K562 (cell line): Measurements from ENCODE around the gene TFAP2D. TPM values are rescaled to one million over a fixed set of nuclear protein-coding genes. Genes with fewer than 3 reads are reported as not detected.
A peak's percentile ranks its signal among the peaks of the same experiment; 100 is the strongest.

Source experiments
- ATAC-seq: fragments of 200-7000 bp; cut with Tn5 transposase; 3 replicates; pipeline ENCODE4 v1.9.1; 2020; ENCODE audit warnings: moderate library complexity
- BruUV-seq: library from RNA; stranded (reverse); fragments of 400-500 nt; replicated peaks from 2 replicates; lab custom pipeline; 2021; lab: Mats Ljungman, UMichigan
- CTCF ChIA-PET: fragments of 300-600 bp; formaldehyde crosslinking; extraction: SDS; loops from one replicate; lab custom pipeline; 2021; ENCODE audit warnings: low intra/inter-chr PET ratio; lab: Yijun Ruan, JAX
- POLR2A ChIA-PET: fragments of 300-600, 350-650 bp; sonication (Branson Sonifier 250); formaldehyde crosslinking; extraction: SDS; loops from one replicate; lab custom pipeline; 2021; ENCODE audit warnings: antibody characterized with exemption, inconsistent platforms; lab: Yijun Ruan, JAX
- DNase-seq, 4 experiments: peaks; one replicate each; pipeline versions ENCODE4 v3.0.0 to v3.0.0-alpha.2; 2011 to 2018; ENCODE audit warnings: low spot score in 3 of 4, mixed read lengths in 3 of 4; ENCODE audit errors: extremely low read depth in 1 of 4
- FAIRE-seq: peaks from 2 replicates; lab custom pipeline; 2011; peaks lifted over from hg19 to GRCh38; lab: Jason Lieb, UNC
- H2AFZ ChIP-seq: 2 replicates; pipeline ENCODE4 v1.6.0; 2011; ENCODE audit warnings: low read depth, low read length, control low read depth, inconsistent platforms
- H3K27ac ChIP-seq: fragments of 200-600 bp; 3 replicates; pipeline ENCODE4 v1.8.0; 2011; ENCODE audit warnings: low read depth, mild to moderate bottlenecking, control low read depth, inconsistent platforms, low read length, moderate library complexity, mixed read lengths; ENCODE audit errors: extremely low read depth
- H3K27me3 ChIP-seq, 2 experiments: fragments of 300-600 bp in 1 of 2; 2 replicates in 1 of 2; 3 replicates in 1 of 2; pipeline versions ENCODE4 v1.6.0 to v1.8.0; 2011; ENCODE audit warnings: inconsistent platforms in 2 of 2, low read length in 2 of 2, mild to moderate bottlenecking in 1 of 2, mixed read lengths in 1 of 2, moderate library complexity in 1 of 2; ENCODE audit not compliant: control insufficient read depth in 2 of 2, insufficient read depth in 2 of 2
- H3K36me3 ChIP-seq: fragments of 300-600 bp; 3 replicates; pipeline ENCODE4 v1.8.0; 2011; ENCODE audit warnings: mild to moderate bottlenecking, low read length, inconsistent platforms; ENCODE audit not compliant: control insufficient read depth, insufficient read depth
- H3K4me1 ChIP-seq, 2 experiments: fragments of 200-600 bp in 1 of 2; replicated peaks in 1 of 2; 2 replicates in 1 of 2; 3 replicates in 1 of 2; pipeline versions ENCODE4 v1.5.1 to v1.8.0; 2011; ENCODE audit warnings: inconsistent platforms in 2 of 2, low read length in 2 of 2, mild to moderate bottlenecking in 1 of 2, mixed read lengths in 1 of 2, moderate library complexity in 1 of 2; ENCODE audit not compliant: control insufficient read depth in 2 of 2, insufficient read depth in 2 of 2
- H3K4me2 ChIP-seq: 2 replicates; pipeline ENCODE4 v1.6.1; 2011; ENCODE audit warnings: low read length, control low read depth, inconsistent platforms, mixed read lengths; ENCODE audit not compliant: insufficient read depth
- H3K4me3 ChIP-seq: fragments of 200-600 bp; sonication (generic), shearing (Covaris generic); 2 replicates; pipeline ENCODE4 v1.5.1; 2016; ENCODE audit warnings: control low read depth, inconsistent platforms
- H3K79me2 ChIP-seq: fragments of 200-600 bp; 3 replicates; pipeline ENCODE4 v1.8.0; 2011; ENCODE audit warnings: low read length, inconsistent platforms; ENCODE audit not compliant: control insufficient read depth, insufficient read depth
- H3K9ac ChIP-seq, 2 experiments: 2 replicates each; pipeline versions ENCODE4 v1.6.0 to v1.6.1; 2011; ENCODE audit warnings: low read depth in 2 of 2, low read length in 2 of 2, control low read depth in 1 of 2, inconsistent platforms in 1 of 2, mild to moderate bottlenecking in 1 of 2, mixed read lengths in 1 of 2; ENCODE audit not compliant: insufficient read depth in 1 of 2
- H3K9me1 ChIP-seq: one replicate; pipeline ENCODE4 v1.6.0; 2011; ENCODE audit warnings: inconsistent platforms, mild to moderate bottlenecking, low read length, moderate library complexity; ENCODE audit not compliant: control insufficient read depth, insufficient read depth
- H3K9me3 ChIP-seq: replicated peaks from 2 replicates; pipeline ENCODE4 v1.5.1; 2011; ENCODE audit warnings: low read depth, low read length, inconsistent platforms; ENCODE audit not compliant: control insufficient read depth, insufficient read depth
- H4K20me1 ChIP-seq: replicated peaks from 2 replicates; pipeline ENCODE4 v1.6.1; 2011; ENCODE audit warnings: low read length, inconsistent platforms, mixed read lengths; ENCODE audit not compliant: control insufficient read depth, insufficient read depth
- DACH1 ChIP-seq: fragments of 450-650 bp; IDR thresholded peaks from 2 replicates; pipeline ENCODE4 v1.6.1; 2018; ENCODE audit not compliant: partially characterized antibody
- EGR1 ChIP-seq: fragments of 450-650 bp; conservative IDR thresholded peaks from 2 replicates; pipeline ENCODE4 v1.6.1; 2017; ENCODE audit warnings: mild to moderate bottlenecking
- ERF ChIP-seq: fragments of 450-650 bp; formaldehyde crosslinking; IDR thresholded peaks from 2 replicates; pipeline ENCODE4 v1.4.0; 2020; ENCODE audit warnings: mild to moderate bottlenecking, mixed read lengths
- GATAD2A ChIP-seq: fragments of 450-650 bp; IDR thresholded peaks from 2 replicates; pipeline ENCODE4 v1.6.1; 2017
- HMGN3 ChIP-seq: IDR thresholded peaks from 2 replicates; pipeline ENCODE4 v1.6.1; 2011; ENCODE audit warnings: borderline replicate concordance, low read depth, mild to moderate bottlenecking, mixed read lengths, low read length; ENCODE audit not compliant: insufficient read length; ENCODE audit errors: extremely low read depth
- HNRNPH1 ChIP-seq: fragments of 200-400 bp; formaldehyde crosslinking; optimal IDR thresholded peaks from 2 replicates; pipeline ENCODE3; 2017; ENCODE audit warnings: low read depth, mild to moderate bottlenecking, low read length, moderate library complexity
- IRF2 ChIP-seq: sonication (generic); formaldehyde crosslinking; IDR thresholded peaks from 2 replicates; pipeline ENCODE4 v1.8.1; 2022; ENCODE audit warnings: mild to moderate bottlenecking, missing genetic modification reagents
- MAFF ChIP-seq: IDR thresholded peaks from 2 replicates; pipeline ENCODE4 v1.6.1; 2012; ENCODE audit warnings: low read length, improper control_type of control experiment
- PTRF ChIP-seq: fragments of 450-650 bp; IDR thresholded peaks from 2 replicates; pipeline ENCODE4 v1.6.1; 2016; ENCODE audit warnings: mild to moderate bottlenecking, missing genetic modification characterization, missing compliant biosample characterization
- RB1 ChIP-seq: fragments of 450-650 bp; IDR thresholded peaks from 2 replicates; pipeline ENCODE4 v1.6.1; 2017; ENCODE audit warnings: low read depth, mild to moderate bottlenecking
- SAFB ChIP-seq: fragments of 200-400 bp; formaldehyde crosslinking; IDR thresholded peaks from 2 replicates; pipeline ENCODE4 v1.6.1; 2017; ENCODE audit warnings: low read depth, low read length, borderline replicate concordance
- ZNF232 ChIP-seq: sonication (generic); formaldehyde crosslinking; IDR thresholded peaks from 2 replicates; pipeline ENCODE4 v1.8.0; 2022; ENCODE audit warnings: mild to moderate bottlenecking, missing genetic modification reagents
- ZNF24 ChIP-seq: fragments of 450-650 bp; IDR thresholded peaks from 2 replicates; pipeline ENCODE4 v1.6.1; 2016
- ZNF785 ChIP-seq: fragments of 250-450 bp; sonication (Bioruptor Pico); IDR thresholded peaks from 2 replicates; pipeline ENCODE4 v1.4.0; 2020; ENCODE audit warnings: mild to moderate bottlenecking
- WGBS: fragments of 100-300 bp; shearing (Covaris generic); methylation state at CpG from one replicate; pipeline ENCODE4 v1.1.6; 2016; ENCODE audit warnings: low coverage, mixed read lengths; ENCODE audit not compliant: insufficient coverage; ENCODE audit errors: missing lambda C conversion rate; 5-methylcytosine and 5-hydroxymethylcytosine counted together
- in situ Hi-C: fragments of 300-500 bp; cut with MboI; formaldehyde crosslinking; loops from 4 replicates; pipeline ENCODE4 v1.15.0; 2018; ENCODE audit warnings: inconsistent platforms, mixed read lengths
- intact Hi-C: fragments of 100-400 bp; cut with micrococcal nuclease; formaldehyde crosslinking; loops from 2 replicates; pipeline ENCODE4 v1.14.2; 2022
- polyA plus RNA-seq, 8 experiments: library from polyadenylated mRNA; depleted of rRNA in 4 of 8; stranded (reverse) in 5 of 8; unstranded in 3 of 8; fragments of >200 nt; fragmentation: Nextera tagmentation in 2 of 8; fragmentation: Illumina TruSeq in 1 of 8; extraction: Ambion mirVana in 2 of 8; extraction: Trizol in 1 of 8; gene quantifications; 2 replicates each; pipeline versions ENCODE4 v1.2.1 to v1.2.3, GENCODE V29; 2011 to 2014; ENCODE audit warnings: inconsistent platforms in 1 of 8, missing spikeins in 1 of 8
- total RNA-seq, 7 experiments: library from RNA; depleted of rRNA in 6 of 7; stranded (reverse); fragments of >200 nt in 6 of 7; fragmentation: Illumina TruSeq in 2 of 7; extraction: Trizol in 2 of 7; gene quantifications; 2 replicates each; pipeline versions ENCODE4 v1.2.1 to v1.2.3, GENCODE V29; 2011 to 2021; ENCODE audit warnings: low replicate concordance in 1 of 7
- TF ChIP-seq, protein P1 (sequence below): fragments of 450-650 bp; IDR thresholded peaks from one replicate; pipeline ENCODE4 v1.6.1; 2018; ENCODE audit warnings: mild to moderate bottlenecking, moderate library complexity; ENCODE audit not compliant: partially characterized antibody
- TF ChIP-seq, protein P2 (sequence below): fragments of 450-650 bp; IDR thresholded peaks from 2 replicates; pipeline ENCODE4 v1.6.1; 2017; ENCODE audit warnings: antibody characterized with exemption

TFAP2D gene
- total and polyA plus RNA-seq, 9 of the 15 experiments (the other 6 are each of a cell fraction or from before 2014, with no cell fraction given), result not detected

DNA sequence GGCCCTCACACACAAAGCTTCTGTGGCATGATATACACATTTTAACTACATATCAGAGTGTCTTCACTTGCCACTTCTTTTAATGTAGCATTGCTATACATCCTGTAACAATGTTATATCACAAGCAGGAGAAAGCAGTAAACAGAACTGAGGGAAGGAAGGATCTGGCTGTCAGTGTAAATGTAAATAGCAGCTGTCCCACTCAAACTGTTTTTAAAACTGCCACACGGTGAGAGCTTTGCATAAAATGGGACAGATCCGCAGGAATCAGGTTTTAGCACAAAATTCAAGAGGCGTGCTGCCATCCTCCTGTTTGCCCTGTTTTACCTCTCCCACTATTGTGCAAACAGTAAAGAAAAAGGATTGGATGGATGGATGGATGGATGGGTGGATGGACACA lies 28.8 kb downstream of the TFAP2D start:
- Histone ChIP-seq H3K27me3 (no peaks in the 10 kb centered on the region), H3K36me3 (no peaks in the 10 kb centered on the region), H3K9ac (no peak overlapping the region), H4K20me1 (no peaks in the 10 kb centered on the region), H2AFZ (no peak overlapping the region), H3K9me1 (no peaks in the 10 kb centered on the region), H3K4me3 (no peak overlapping the region), H3K4me1 (no peaks in the 10 kb centered on the region), H3K9me3 (no peaks in the 10 kb centered on the region), H3K4me2 (no peak overlapping the region), H3K27ac (no peak overlapping the region), H3K79me2 (no peaks in the 10 kb centered on the region)
- WGBS, result 3% methylated on average over 3 of the region's 3 CpGs
- ATAC-seq, result no peak
- DNase-seq, result no peak
- CTCF ChIA-PET, result no interaction called here
- in situ Hi-C loops, result no loop called here
- no peak for TF ChIP-seq GATAD2A
- peak; percentile 74 for TF ChIP-seq DACH1
- no peak for TF ChIP-seq HMGN3
- no peak for FAIRE-seq
- no TSS peak for BruUV-seq
- POLR2A ChIA-PET, result no interaction called here
- intact Hi-C loops, result no loop called here

DNA sequence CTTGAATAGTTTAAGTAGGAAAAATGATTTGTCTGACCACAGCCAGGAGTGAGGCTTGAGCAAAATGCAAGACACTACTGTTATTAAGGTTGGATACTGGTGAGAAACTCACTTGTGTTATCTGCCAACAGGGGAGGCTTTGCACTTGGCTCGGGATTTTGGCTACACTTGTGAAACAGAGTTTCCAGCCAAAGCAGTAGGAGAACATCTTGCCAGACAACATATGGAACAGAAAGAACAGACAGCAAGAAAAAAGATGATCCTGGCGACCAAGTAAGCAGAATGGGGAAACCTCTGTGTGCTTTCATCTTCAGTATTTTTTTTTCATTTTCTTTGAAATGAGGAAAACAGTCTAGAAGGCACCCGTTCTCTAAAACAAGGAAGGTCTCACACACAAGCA lies 31.6 kb downstream of the TFAP2D start:
- no peaks in the 10 kb centered on the region for H3K4me1 ChIP-seq
- DNase-seq (no peak), ATAC-seq (no peak), FAIRE-seq (no peak)
- no peak overlapping the region for H3K4me3 ChIP-seq
- H4K20me1 ChIP-seq, result no peaks in the 10 kb centered on the region
- H3K9me1 ChIP-seq, result no peaks in the 10 kb centered on the region
- ChIA-PET POLR2A (no interaction called here), CTCF (no interaction called here)
- in situ Hi-C loops (no loop called here), intact Hi-C loops (no loop called here)
- no peak overlapping the region for H3K4me2 ChIP-seq
- H3K27ac ChIP-seq, result no peak overlapping the region
- no peak overlapping the region for H2AFZ ChIP-seq
- WGBS, result 0% methylated on average over 3 of the region's 3 CpGs
- H3K9ac ChIP-seq, result no peak overlapping the region
- H3K27me3 ChIP-seq, result no peaks in the 10 kb centered on the region
- H3K36me3 ChIP-seq, result no peaks in the 10 kb centered on the region
- no peaks in the 10 kb centered on the region for H3K9me3 ChIP-seq
- no TSS peak for BruUV-seq
- no peaks in the 10 kb centered on the region for H3K79me2 ChIP-seq
- TF ChIP-seq ZNF232 (CRISPR knock-in tag) (no peak), ZNF785 (CRISPR knock-in tag) (no peak), PTRF (no peak), SAFB (no peak), ZNF24 (no peak), IRF2 (CRISPR knock-in tag) (no peak), HNRNPH1 (no peak), RB1 (no peak), MAFF (no peak), EGR1 (no peak), ERF (CRISPR knock-in tag) (no peak)
- TF ChIP-seq, protein P1, sequence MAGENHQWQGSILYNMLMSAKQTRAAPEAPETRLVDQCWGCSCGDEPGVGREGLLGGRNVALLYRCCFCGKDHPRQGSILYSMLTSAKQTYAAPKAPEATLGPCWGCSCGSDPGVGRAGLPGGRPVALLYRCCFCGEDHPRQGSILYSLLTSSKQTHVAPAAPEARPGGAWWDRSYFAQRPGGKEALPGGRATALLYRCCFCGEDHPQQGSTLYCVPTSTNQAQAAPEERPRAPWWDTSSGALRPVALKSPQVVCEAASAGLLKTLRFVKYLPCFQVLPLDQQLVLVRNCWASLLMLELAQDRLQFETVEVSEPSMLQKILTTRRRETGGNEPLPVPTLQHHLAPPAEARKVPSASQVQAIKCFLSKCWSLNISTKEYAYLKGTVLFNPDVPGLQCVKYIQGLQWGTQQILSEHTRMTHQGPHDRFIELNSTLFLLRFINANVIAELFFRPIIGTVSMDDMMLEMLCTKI, result no peak
- TF ChIP-seq, protein P2, sequence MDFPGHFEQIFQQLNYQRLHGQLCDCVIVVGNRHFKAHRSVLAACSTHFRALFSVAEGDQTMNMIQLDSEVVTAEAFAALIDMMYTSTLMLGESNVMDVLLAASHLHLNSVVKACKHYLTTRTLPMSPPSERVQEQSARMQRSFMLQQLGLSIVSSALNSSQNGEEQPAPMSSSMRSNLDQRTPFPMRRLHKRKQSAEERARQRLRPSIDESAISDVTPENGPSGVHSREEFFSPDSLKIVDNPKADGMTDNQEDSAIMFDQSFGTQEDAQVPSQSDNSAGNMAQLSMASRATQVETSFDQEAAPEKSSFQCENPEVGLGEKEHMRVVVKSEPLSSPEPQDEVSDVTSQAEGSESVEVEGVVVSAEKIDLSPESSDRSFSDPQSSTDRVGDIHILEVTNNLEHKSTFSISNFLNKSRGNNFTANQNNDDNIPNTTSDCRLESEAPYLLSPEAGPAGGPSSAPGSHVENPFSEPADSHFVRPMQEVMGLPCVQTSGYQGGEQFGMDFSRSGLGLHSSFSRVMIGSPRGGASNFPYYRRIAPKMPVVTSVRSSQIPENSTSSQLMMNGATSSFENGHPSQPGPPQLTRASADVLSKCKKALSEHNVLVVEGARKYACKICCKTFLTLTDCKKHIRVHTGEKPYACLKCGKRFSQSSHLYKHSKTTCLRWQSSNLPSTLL, result no peak
